H1 (cell line): ENCODE results near the gene TTI1.

ENCODE experiments used
- EP300 ChIP-seq, 2 experiments: IDR thresholded peaks; 1 replicate in 1 of 2; 2 replicates in 1 of 2; pipeline ENCODE4 v1.6.1; 2011 to 2012; ENCODE audit warnings: low read depth in 2 of 2, low read length in 2 of 2, mild to moderate bottlenecking in 2 of 2, borderline replicate concordance in 1 of 2, inconsistent platforms in 1 of 2, moderate library complexity in 1 of 2
- EZH2 ChIP-seq: fragments of 200-600 bp; sonication (generic); IDR thresholded peaks from 2 replicates; pipeline ENCODE4 v1.7.1; 2012; ENCODE audit warnings: low read depth, mild to moderate bottlenecking, moderate library complexity, low read length, inconsistent platforms; ENCODE audit not compliant: severe bottlenecking
- FOSL1 ChIP-seq: IDR thresholded peaks from 2 replicates; pipeline ENCODE4 v1.6.1; 2011; ENCODE audit warnings: mild to moderate bottlenecking, low read depth, low read length, moderate library complexity; ENCODE audit not compliant: insufficient read depth
- MAX ChIP-seq: IDR thresholded peaks from 2 replicates; pipeline ENCODE4 v1.6.1; 2012; ENCODE audit warnings: inconsistent platforms
- POLR2A ChIP-seq, 2 experiments: IDR thresholded peaks; 1 replicate in 1 of 2; 2 replicates in 1 of 2; pipeline ENCODE4 v1.6.1; 2011; ENCODE audit warnings: low read depth in 2 of 2, low read length in 2 of 2, mild to moderate bottlenecking in 2 of 2; ENCODE audit errors: control extremely low read depth in 1 of 2
- POLR2AphosphoS5 ChIP-seq: IDR thresholded peaks from 2 replicates; pipeline ENCODE4 v1.6.1; 2011; ENCODE audit warnings: low read depth, low read length
- RAD21 ChIP-seq, 2 experiments: IDR thresholded peaks in 1 of 2; conservative IDR thresholded peaks in 1 of 2; 2 replicates each; pipeline ENCODE4 v1.6.1; 2011; ENCODE audit warnings: low read depth in 2 of 2, low read length in 2 of 2, improper control_type of control experiment in 1 of 2, inconsistent platforms in 1 of 2, mild to moderate bottlenecking in 1 of 2, moderate library complexity in 1 of 2
- SUZ12 ChIP-seq: fragments of 200-600 bp; sonication (generic); IDR thresholded peaks from 2 replicates; pipeline ENCODE4 v1.6.1; 2012; ENCODE audit warnings: mild to moderate bottlenecking, inconsistent platforms, low read length, moderate library complexity, mixed read lengths
- TBP ChIP-seq: IDR thresholded peaks from 2 replicates; pipeline ENCODE4 v1.6.1; 2011; ENCODE audit warnings: low read depth, low read length, improper control_type of control experiment

GRCh38 chr20:37969949-37970855, 63.1 kb downstream of the TTI1 start:
- TF ChIP-seq POLR2A (IDR thresholded peaks at IDR 0.05; ENCODE audit: control extremely low read depth in 1 of 2, low read depth in 2 of 2, low read length in 2 of 2) (no peak), EP300 (IDR thresholded peaks at IDR 0.05; ENCODE audit: borderline replicate concordance in 1 of 2, low read depth in 2 of 2, low read length in 2 of 2) (no peak), POLR2AphosphoS5 (no peak), MAX (no peak), EZH2 (no peak), RAD21 (IDR thresholded peaks at IDR 0.05 in 1 of 2, conservative IDR thresholded peaks at IDR 0.05 in 1 of 2; ENCODE audit: low read depth in 2 of 2, low read length in 2 of 2) (no peak), SUZ12 (no peak), TBP (no peak), FOSL1 (no peak)
